ENCODE data around the gene MARK4.
"Not testable (repeated sequence)": the region's sequence is repeated elsewhere in the genome, so short reads cannot be mapped to it uniquely, and the experiment has no call there.

Gene MARK4

GRCh38 chr19:45307361-45307760, 56.3 kb downstream of the MARK4 start:
- DNase-seq: no peak

GRCh38 chr19:45309322-45309721, 58.3 kb downstream of the MARK4 start:
- not testable (repeated sequence) for DNase-seq

- no peak for DNase-seq
These were observed 60.5 kb downstream of the MARK4 start for GRCh38 chr19:45311621-45312020.

GRCh38 chr19:45312285-45312684, 61.2 kb downstream of the MARK4 start:
- DNase-seq: not testable (repeated sequence)

- DNase-seq: no peak
These were observed 63.7 kb downstream of the MARK4 start for GRCh38 chr19:45314708-45315245.

- DNase-seq: no peak
These were observed 64.2 kb downstream of the MARK4 start for GRCh38 chr19:45315304-45315703.

- no peak for DNase-seq
These were observed 70.1 kb downstream of the MARK4 start for GRCh38 chr19:45320997-45321775.

- no peak for DNase-seq
These were observed 70.8 kb downstream of the MARK4 start for GRCh38 chr19:45321848-45322247.

GRCh38 chr19:45322311-45322710, 71.2 kb downstream of the MARK4 start:
- peak; percentile 14 for DNase-seq

GRCh38 chr19:45322744-45323281, 71.7 kb downstream of the MARK4 start, which contains the start of gene CKM:
Gene CKM (minus strand): TSS chr19:45322875. CDS start chr19:45319713, 3,162 bp downstream.
- DNase-seq: no peak

- no peak for DNase-seq
These were observed 72.6 kb downstream of the MARK4 start for GRCh38 chr19:45323671-45324081.

GRCh38 chr19:45324349-45324907, 73.4 kb downstream of the MARK4 start:
- DNase-seq: no peak

GRCh38 chr19:45327404-45328143, 76.5 kb downstream of the MARK4 start:
- DNase-seq: no peak

- DNase-seq: no peak
These were observed 80.3 kb downstream of the MARK4 start for GRCh38 chr19:45331411-45331810.

- DNase-seq: no peak
These were observed 82.7 kb downstream of the MARK4 start for GRCh38 chr19:45333609-45334303.

- DNase-seq: not testable (repeated sequence)
These were observed 83.8 kb downstream of the MARK4 start for GRCh38 chr19:45334881-45335280.

GRCh38 chr19:45336696-45337251, 85.7 kb downstream of the MARK4 start:
- no peak for DNase-seq

GRCh38 chr19:45339629-45340028, 88.6 kb downstream of the MARK4 start:
- DNase-seq: no peak

- no peak for DNase-seq
These were observed 89.3 kb downstream of the MARK4 start, which contains the start of gene KLC3 for GRCh38 chr19:45340232-45340898. Gene KLC3 (plus strand): TSS chr19:45340750. CDS start chr19:45345542, 4,792 bp downstream.

- no peak for DNase-seq
These were observed 89.9 kb downstream of the MARK4 start for GRCh38 chr19:45340899-45341453.

GRCh38 chr19:45342911-45343310, 91.8 kb downstream of the MARK4 start:
- no peak for DNase-seq
